Ovary (tissue), 9 donors: ENCODE data around the gene NSG2. TPM values are rescaled to one million over a fixed set of nuclear protein-coding genes. Genes with fewer than 3 reads are reported as not detected.

Source experiments
- DNase-seq, 5 donors: peaks; one replicate each; pipeline ENCODE4 v3.0.0-alpha.2; 2019 to 2020
- H3K27ac ChIP-seq, 2 donors: fragments of 200-600 bp; one replicate each; pipeline versions ENCODE4 v1.5.1 to v1.8.0; 2019 to 2022
- H3K27me3 ChIP-seq: fragments of 200-600 bp; one replicate; pipeline ENCODE4 v1.8.0; 2022
- H3K36me3 ChIP-seq: fragments of 200-600 bp; sonication (generic); one replicate; pipeline ENCODE4 v1.5.1; 2019
- H3K4me1 ChIP-seq: one replicate; pipeline ENCODE4 v1.8.1; 2013; ENCODE audit warnings: mild to moderate bottlenecking, moderate library complexity; ENCODE audit not compliant: insufficient read depth
- H3K4me3 ChIP-seq: fragments of 200-600 bp; sonication (generic); one replicate; pipeline ENCODE4 v1.5.1; 2017
- H3K9me3 ChIP-seq, 2 donors: fragments of 200-600 bp in 1 of 2; sonication (generic) in 1 of 2; one replicate each; pipeline versions ENCODE4 v1.5.1 to v1.8.1; 2013 to 2019; ENCODE audit warnings: mild to moderate bottlenecking in 1 of 2, moderate library complexity in 1 of 2
- EP300 ChIP-seq: sonication (generic); formaldehyde crosslinking; IDR thresholded peaks from one replicate; pipeline ENCODE4 v1.6.1; 2017; ENCODE audit warnings: antibody characterized with exemption
- POLR2A ChIP-seq: fragments of 450-650 bp; IDR thresholded peaks from one replicate; pipeline ENCODE4 v1.6.1; 2017; ENCODE audit warnings: antibody characterized with exemption, mild to moderate bottlenecking, moderate library complexity
- WGBS, 3 donors: extraction: QIAGEN DNeasy Blood & Tissue Kit in 1 of 3; methylation state at CpG; one replicate each; pipeline versions ENCODE4 v1.1.5 to v1.1.7; 2013 to 2017; 5-methylcytosine and 5-hydroxymethylcytosine counted together
- intact Hi-C, 4 donors: fragments of 100-400 bp; cut with DNase I; formaldehyde crosslinking; loops; one replicate each; pipeline versions ENCODE4 v1.11.0 to v1.15.1; 2022 to 2023
- polyA plus RNA-seq, 2 donors: library from polyadenylated mRNA; stranded (reverse); fragments of 200-250 nt in 1 of 2; fragments of 350-450 nt in 1 of 2; fragmentation: Illumina TruSeq in 1 of 2; extraction: RNeasy Lipid Tissue Mini Kit (QIAGEN cat#74804) in 1 of 2; gene quantifications; one replicate each; pipeline ENCODE4 v1.2.3, GENCODE V29; 2013 to 2014
- total RNA-seq, 7 donors: library from RNA; depleted of rRNA in 2 of 7; stranded (reverse); fragments of >200 nt in 2 of 7; fragmentation: NEBNext Ultra II Directional in 3 of 7; extraction: Animal tissue kit (Norgen Biotek cat#: 25700) in 3 of 7; gene quantifications; one replicate each; pipeline versions ENCODE4 v1.1.0 to v1.2.4, GENCODE V29; 2016 to 2023
- TF ChIP-seq, protein P1 (sequence below), 3 donors: fragments of 450-650 bp in 2 of 3; fragments of 200-600 bp in 1 of 3; IDR thresholded peaks; one replicate each; pipeline versions ENCODE4 v1.5.1 to v1.8.0; 2016 to 2022; ENCODE audit warnings: antibody characterized with exemption in 3 of 3, mild to moderate bottlenecking in 1 of 3
- donor health status: DM: no; HTN: no; CAD: no; lungs with moderate emphysema.
- donor health status: DM: no; HTN: no; CAD: no.
- donor health status: Bipolar disorder and iron deficiency.
- donor health status: DM: yes; HTN: yes; CAD: no.
- donor health status: DM: no; HTN: no; CAD: no.
- donor health status: DM: yes; HTN: yes; CAD: no.

Gene NSG2
- total and polyA plus RNA-seq, 9 donors: not detected

GRCh38 chr5:174057206-174057605 is 11.7 kb downstream of the NSG2 start:
- no peak for DNase-seq
- H3K27me3 ChIP-seq: no peaks in the 10 kb centered on the region
- no peaks in the 10 kb centered on the region for H3K36me3 ChIP-seq
- no peaks in the 10 kb centered on the region for H3K4me1 ChIP-seq
- intact Hi-C loops: loop anchor here in 1 of 4 donors (10.0 kb wide), 1 partner anchor 258 kb away; no protein-coding TSS in a partner anchor
- H3K9me3 ChIP-seq: no peaks in the 10 kb centered on the region
- H3K27ac ChIP-seq: no peak overlapping the region
- TF ChIP-seq EP300 (no peak), POLR2A (no peak)
- TF ChIP-seq, protein P1, sequence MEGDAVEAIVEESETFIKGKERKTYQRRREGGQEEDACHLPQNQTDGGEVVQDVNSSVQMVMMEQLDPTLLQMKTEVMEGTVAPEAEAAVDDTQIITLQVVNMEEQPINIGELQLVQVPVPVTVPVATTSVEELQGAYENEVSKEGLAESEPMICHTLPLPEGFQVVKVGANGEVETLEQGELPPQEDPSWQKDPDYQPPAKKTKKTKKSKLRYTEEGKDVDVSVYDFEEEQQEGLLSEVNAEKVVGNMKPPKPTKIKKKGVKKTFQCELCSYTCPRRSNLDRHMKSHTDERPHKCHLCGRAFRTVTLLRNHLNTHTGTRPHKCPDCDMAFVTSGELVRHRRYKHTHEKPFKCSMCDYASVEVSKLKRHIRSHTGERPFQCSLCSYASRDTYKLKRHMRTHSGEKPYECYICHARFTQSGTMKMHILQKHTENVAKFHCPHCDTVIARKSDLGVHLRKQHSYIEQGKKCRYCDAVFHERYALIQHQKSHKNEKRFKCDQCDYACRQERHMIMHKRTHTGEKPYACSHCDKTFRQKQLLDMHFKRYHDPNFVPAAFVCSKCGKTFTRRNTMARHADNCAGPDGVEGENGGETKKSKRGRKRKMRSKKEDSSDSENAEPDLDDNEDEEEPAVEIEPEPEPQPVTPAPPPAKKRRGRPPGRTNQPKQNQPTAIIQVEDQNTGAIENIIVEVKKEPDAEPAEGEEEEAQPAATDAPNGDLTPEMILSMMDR (IDR thresholded peaks at IDR 0.05): no peak
- H3K4me3 ChIP-seq: no peak overlapping the region
- 42 to 50% (median 46%) methylated on average over 6 of the region's 6 CpGs for WGBS, 3 donors

GRCh38 chr5:174058433-174059122 is 13.1 kb downstream of the NSG2 start:
- no peaks in the 10 kb centered on the region for H3K4me1 ChIP-seq
- DNase-seq: no peak
- no peak for TF ChIP-seq EP300
- TF ChIP-seq POLR2A: no peak
- TF ChIP-seq, protein P1 (IDR thresholded peaks at IDR 0.05): no peak
- no peak overlapping the region for H3K4me3 ChIP-seq
- no peaks in the 10 kb centered on the region for H3K27me3 ChIP-seq
- 66 to 76% (median 67%) methylated on average over 2 of the region's 2 CpGs for WGBS, 3 donors
- no peaks in the 10 kb centered on the region for H3K9me3 ChIP-seq
- H3K36me3 ChIP-seq: no peaks in the 10 kb centered on the region
- no peak overlapping the region for H3K27ac ChIP-seq
- intact Hi-C loops: loop anchor here in 1 of 4 donors (10.0 kb wide), 1 partner anchor 256 kb away; no protein-coding TSS in a partner anchor

DNA sequence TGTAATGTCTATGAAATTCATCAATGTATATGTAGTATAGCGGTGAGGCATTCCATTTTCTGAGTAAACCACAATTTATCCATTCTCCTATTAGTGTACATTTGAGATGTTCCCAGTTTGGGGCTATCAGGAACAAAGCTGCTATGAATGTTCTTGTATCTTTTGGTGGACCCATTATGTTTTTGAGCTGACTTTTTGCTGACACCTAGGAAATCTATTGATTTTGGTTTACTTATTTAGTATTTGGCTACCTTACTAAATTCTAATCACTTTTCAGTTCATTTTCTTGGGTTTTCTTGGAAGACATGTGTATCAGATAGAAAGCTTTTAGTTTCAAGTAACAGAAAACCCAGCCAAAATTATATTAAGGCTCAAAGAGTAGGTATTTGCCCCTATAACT is 13.7 kb downstream of the NSG2 start:
- H3K4me1 ChIP-seq: no peaks in the 10 kb centered on the region
- no peak overlapping the region for H3K27ac ChIP-seq
- intact Hi-C loops: loop anchor here in 1 of 4 donors (10.0 kb wide), 1 partner anchor 256 kb away; no protein-coding TSS in a partner anchor
- 94 to 98% (median 95%) methylated on average over 1 of the region's 1 CpG for WGBS, 3 donors
- no peak for DNase-seq
- H3K27me3 ChIP-seq: no peaks in the 10 kb centered on the region
- H3K36me3 ChIP-seq: no peaks in the 10 kb centered on the region
- no peaks in the 10 kb centered on the region for H3K9me3 ChIP-seq
- TF ChIP-seq POLR2A: no peak
- TF ChIP-seq EP300: no peak
- TF ChIP-seq, protein P1 (IDR thresholded peaks at IDR 0.05): no peak
- no peak overlapping the region for H3K4me3 ChIP-seq

- H3K4me3 ChIP-seq: no peak overlapping the region
- H3K4me1 ChIP-seq: no peaks in the 10 kb centered on the region
- H3K27ac ChIP-seq: no peak overlapping the region
- H3K27me3 ChIP-seq: no peaks in the 10 kb centered on the region
- no peaks in the 10 kb centered on the region for H3K36me3 ChIP-seq
- H3K9me3 ChIP-seq: no peaks in the 10 kb centered on the region
- no peak for DNase-seq
- TF ChIP-seq POLR2A (no peak), EP300 (no peak)
- TF ChIP-seq, protein P1 (IDR thresholded peaks at IDR 0.05): no peak
- intact Hi-C loops: no loop called here
These were observed 17.7 kb downstream of the NSG2 start for GRCh38 chr5:174063082-174063756.
